H1 (cell line): ENCODE results near the gene STOML1. TPM values are rescaled to one million over a fixed set of nuclear protein-coding genes. Genes with fewer than 3 reads are reported as not detected.

Source experiments
- CTCF ChIA-PET: fragments of 300-600 bp; sonication (Branson Sonifier 250); formaldehyde crosslinking; loops from one replicate; lab custom pipeline; 2021; ENCODE audit not compliant: partially characterized antibody; lab: Charles Lee
- POLR2A ChIA-PET: fragments of 300-600 bp; sonication (Branson Sonifier 250); formaldehyde crosslinking; loops from one replicate; lab custom pipeline; 2021; ENCODE audit warnings: inconsistent platforms; ENCODE audit not compliant: partially characterized antibody; lab: Charles Lee
- DNase-seq, 2 experiments: peaks; one replicate each; pipeline versions ENCODE4 v3.0.0 to v3.0.0-alpha.2; 2010 to 2022; ENCODE audit warnings: low spot score in 2 of 2, low read depth in 1 of 2, mixed read lengths in 1 of 2
- FAIRE-seq: peaks from 2 replicates; lab custom pipeline; 2011; peaks lifted over from hg19 to GRCh38; lab: Jason Lieb, UNC
- H2AFZ ChIP-seq: 2 replicates; pipeline ENCODE4 v1.8.1; 2012; ENCODE audit warnings: low read length, inconsistent platforms
- H2AK5ac ChIP-seq: 2 replicates; pipeline ENCODE4 v1.6.1; 2013; ENCODE audit warnings: low read depth, low read length
- H2BK120ac ChIP-seq: replicated peaks from 2 replicates; pipeline ENCODE3; 2013; ENCODE audit warnings: low read depth, low read length, inconsistent platforms
- H2BK12ac ChIP-seq: 2 replicates; pipeline ENCODE4 v1.6.1; 2013; ENCODE audit warnings: low read depth, low read length
- H2BK15ac ChIP-seq: 2 replicates; pipeline ENCODE4 v1.6.1; 2013; ENCODE audit warnings: low read length
- H2BK20ac ChIP-seq: 2 replicates; pipeline ENCODE4 v1.6.1; 2013; ENCODE audit warnings: low read length
- H2BK5ac ChIP-seq: 2 replicates; pipeline ENCODE4 v1.6.1; 2013; ENCODE audit warnings: low read depth, low read length
- H3K14ac ChIP-seq: 2 replicates; pipeline ENCODE4 v1.6.1; 2013; ENCODE audit warnings: inconsistent platforms; ENCODE audit not compliant: insufficient read length
- H3K18ac ChIP-seq: 2 replicates; pipeline ENCODE4 v1.6.1; 2013; ENCODE audit warnings: low read length; ENCODE audit errors: extremely low read depth
- H3K23ac ChIP-seq: 2 replicates; pipeline ENCODE4 v1.6.1; 2013; ENCODE audit warnings: inconsistent platforms; ENCODE audit not compliant: insufficient read length
- H3K23me2 ChIP-seq: 2 replicates; pipeline ENCODE4 v1.6.1; 2013; ENCODE audit warnings: low read depth, low read length
- H3K27ac ChIP-seq: 2 replicates; pipeline ENCODE4 v1.6.1; 2011; ENCODE audit warnings: low read depth, low read length, inconsistent platforms
- H3K27me3 ChIP-seq, 4 experiments: replicated peaks in 1 of 4; 1 replicate in 1 of 4; 2 replicates in 3 of 4; pipeline versions ENCODE4 v1.6.1 to v1.8.1; 2011 to 2013; ENCODE audit warnings: low read length in 3 of 4, mild to moderate bottlenecking in 3 of 4, inconsistent platforms in 2 of 4, mixed read lengths in 2 of 4, moderate library complexity in 1 of 4; ENCODE audit not compliant: control insufficient read depth in 3 of 4, insufficient read depth in 3 of 4; ENCODE audit errors: extremely low read depth in 1 of 4
- H3K36me3 ChIP-seq, 4 experiments: 2 replicates each; pipeline versions ENCODE4 v1.6.1 to v1.8.1; 2011 to 2013; ENCODE audit warnings: mild to moderate bottlenecking in 4 of 4, low read length in 3 of 4, moderate library complexity in 2 of 4, control low read depth in 1 of 4, inconsistent platforms in 1 of 4; ENCODE audit not compliant: insufficient read depth in 4 of 4, control insufficient read depth in 2 of 4
- H3K4ac ChIP-seq: replicated peaks from 2 replicates; pipeline ENCODE3; 2013; ENCODE audit warnings: low read length, low read depth, mixed read lengths, inconsistent platforms; ENCODE audit not compliant: insufficient read length
- H3K4me1 ChIP-seq, 4 experiments: replicated peaks in 1 of 4; 1 replicate in 1 of 4; 2 replicates in 3 of 4; pipeline versions ENCODE4 v1.6.1 to v1.8.1; 2011 to 2013; ENCODE audit warnings: low read length in 3 of 4, inconsistent platforms in 2 of 4, mixed read lengths in 1 of 4; ENCODE audit not compliant: insufficient read depth in 4 of 4, control insufficient read depth in 3 of 4
- H3K4me2 ChIP-seq, 2 experiments: 2 replicates each; pipeline versions ENCODE4 v1.6.1 to v1.8.1; 2011 to 2013; ENCODE audit warnings: low read depth in 2 of 2, low read length in 2 of 2, control low read depth in 1 of 2, inconsistent platforms in 1 of 2, mild to moderate bottlenecking in 1 of 2; ENCODE audit not compliant: insufficient read depth in 1 of 2
- H3K4me3 ChIP-seq, 4 experiments: fragments of 200-600, 300-600 bp in 1 of 4; sonication (generic), shearing (Covaris generic), sonication (Bioruptor Twin) in 1 of 4; 2 replicates each; pipeline versions ENCODE4 v1.5.1 to v1.8.1; 2011 to 2016; ENCODE audit warnings: low read length in 4 of 4, low read depth in 3 of 4, control low read depth in 2 of 4, inconsistent platforms in 2 of 4, mild to moderate bottlenecking in 2 of 4, mixed read lengths in 1 of 4, moderate library complexity in 1 of 4; ENCODE audit not compliant: insufficient read depth in 2 of 4; ENCODE audit errors: extremely low read depth in 1 of 4
- H3K56ac ChIP-seq: replicated peaks from 2 replicates; pipeline ENCODE3; 2013; ENCODE audit warnings: low read depth, mild to moderate bottlenecking, mixed read lengths, low read length, inconsistent platforms; ENCODE audit not compliant: insufficient read length
- H3K79me1 ChIP-seq: 2 replicates; pipeline ENCODE4 v1.6.1; 2013; ENCODE audit warnings: low read depth, low read length, control low read depth
- H3K79me2 ChIP-seq, 2 experiments: 2 replicates each; pipeline versions ENCODE4 v1.6.1 to v1.8.1; 2012 to 2013; ENCODE audit warnings: low read length in 2 of 2, mild to moderate bottlenecking in 2 of 2, inconsistent platforms in 1 of 2; ENCODE audit not compliant: insufficient read depth in 2 of 2, control insufficient read depth in 1 of 2
- H3K9ac ChIP-seq, 4 experiments: replicated peaks in 1 of 4; 1 replicate in 1 of 4; 2 replicates in 3 of 4; pipeline versions ENCODE4 v1.6.1 to v1.8.1; 2011 to 2013; ENCODE audit warnings: low read depth in 3 of 4, low read length in 3 of 4, control low read depth in 2 of 4, mild to moderate bottlenecking in 2 of 4, moderate library complexity in 2 of 4, inconsistent platforms in 1 of 4; ENCODE audit errors: extremely low read depth in 1 of 4
- H3K9me3 ChIP-seq, 2 experiments: 2 replicates each; pipeline versions ENCODE4 v1.6.1 to v1.8.1; 2012 to 2013; ENCODE audit warnings: mild to moderate bottlenecking in 2 of 2, moderate library complexity in 2 of 2, control low read depth in 1 of 2, inconsistent platforms in 1 of 2, low read depth in 1 of 2, low read length in 1 of 2, mixed read lengths in 1 of 2; ENCODE audit not compliant: insufficient read depth in 2 of 2
- H4K20me1 ChIP-seq, 2 experiments: replicated peaks in 1 of 2; 2 replicates each; pipeline versions ENCODE3 to v1.8.1; 2011 to 2013; ENCODE audit warnings: inconsistent platforms in 2 of 2, low read length in 2 of 2, mild to moderate bottlenecking in 1 of 2; ENCODE audit not compliant: insufficient read depth in 2 of 2, control insufficient read depth in 1 of 2
- H4K5ac ChIP-seq: 2 replicates; pipeline ENCODE4 v1.6.1; 2013; ENCODE audit warnings: low read length, low read depth, mixed read lengths, inconsistent platforms; ENCODE audit not compliant: insufficient read length
- H4K8ac ChIP-seq: 2 replicates; pipeline ENCODE4 v1.8.0; 2013; ENCODE audit warnings: mild to moderate bottlenecking, moderate library complexity, low read length, inconsistent platforms; ENCODE audit not compliant: insufficient read depth; ENCODE audit errors: extremely low read depth
- H4K91ac ChIP-seq: replicated peaks from 2 replicates; pipeline ENCODE3; 2013; ENCODE audit warnings: low read length, mixed read lengths, inconsistent platforms; ENCODE audit not compliant: insufficient read length
- CBX5 ChIP-seq: fragments of 300-800, 300-1000 bp; sonication (generic); IDR thresholded peaks from 2 replicates; pipeline ENCODE4 v1.7.1; 2016; ENCODE audit warnings: antibody characterized with exemption, low read length, low read depth
- CBX8 ChIP-seq: fragments of 300-800, 300-1000 bp; sonication (generic); IDR thresholded peaks from 2 replicates; pipeline ENCODE4 v1.7.1; 2016; ENCODE audit warnings: low read depth, low read length, borderline replicate concordance
- PHF8 ChIP-seq: fragments of 200-600 bp; sonication (generic); conservative IDR thresholded peaks from 2 replicates; pipeline ENCODE4 v1.7.1; 2012; ENCODE audit warnings: low read depth, mild to moderate bottlenecking, inconsistent platforms, low read length, moderate library complexity
- SP2 ChIP-seq: IDR thresholded peaks from 2 replicates; pipeline ENCODE4 v1.6.1; 2012; ENCODE audit warnings: mild to moderate bottlenecking, low read length, inconsistent platforms
- SP4 ChIP-seq: IDR thresholded peaks from 2 replicates; pipeline ENCODE4 v1.6.1; 2012; ENCODE audit warnings: low read length, inconsistent platforms
- WGBS, 2 experiments: shearing (Covaris generic) in 1 of 2; methylation state at CpG; one replicate each; pipeline versions ENCODE4 v1.1.6 to v1.1.7; 2013 to 2015; ENCODE audit warnings: low lambda C conversion rate in 2 of 2, mixed read lengths in 2 of 2, inconsistent platforms in 1 of 2, low coverage in 1 of 2, missing lambda C conversion rate in 1 of 2; ENCODE audit not compliant: insufficient replicate concordance in 2 of 2, insufficient coverage in 1 of 2, insufficient read length in 1 of 2; ENCODE audit errors: extremely low coverage in 1 of 2, missing lambda C conversion rate in 1 of 2; 5-methylcytosine and 5-hydroxymethylcytosine counted together
- polyA plus RNA-seq, 7 experiments: library from polyadenylated mRNA; depleted of rRNA in 3 of 7; stranded (reverse) in 5 of 7; unstranded in 2 of 7; fragments of >200 nt in 5 of 7; fragments of 200-250 nt in 2 of 7; gene quantifications; 1 replicate in 5 of 7; 2 replicates in 1 of 7; 4 replicates in 1 of 7; pipeline versions ENCODE4 v1.2.1 to v1.2.3, GENCODE V29; 2011 to 2013; ENCODE audit warnings: missing spikeins in 2 of 7, mixed read lengths in 2 of 7
- total RNA-seq: library from RNA; stranded (reverse); fragmentation: NEBNext Ultra II Directional; extraction: Animal tissue kit (Norgen Biotek cat#: 25700); gene quantifications from 2 replicates; pipeline ENCODE4 v1.2.1, GENCODE V29; 2021
- TF ChIP-seq, protein P1 (sequence below): IDR thresholded peaks from 2 replicates; pipeline ENCODE4 v1.6.1; 2012; ENCODE audit warnings: inconsistent platforms
- TF ChIP-seq, protein P2 (sequence below), 3 experiments: IDR thresholded peaks; 1 replicate in 2 of 3; 2 replicates in 1 of 3; pipeline versions ENCODE4 v1.5.1 to v1.6.1; 2011; ENCODE audit warnings: low read length in 3 of 3, mild to moderate bottlenecking in 3 of 3, inconsistent platforms in 2 of 3, low read depth in 1 of 3, moderate library complexity in 1 of 3; ENCODE audit not compliant: insufficient read depth in 1 of 3; ENCODE audit errors: control extremely low read depth in 1 of 3
- TF ChIP-seq, protein P3 (sequence below): IDR thresholded peaks from 2 replicates; pipeline ENCODE4 v1.6.1; 2011; ENCODE audit warnings: low read depth, mild to moderate bottlenecking, low read length; ENCODE audit not compliant: insufficient read depth
- TF ChIP-seq, protein P4 (sequence below): IDR thresholded peaks from 2 replicates; pipeline ENCODE4 v1.6.1; 2011; ENCODE audit warnings: low read length, improper control_type of control experiment

Gene STOML1
- total and polyA plus RNA-seq, 2 of the 8 experiments (the other 6 are each of a cell fraction or from before 2014, with no cell fraction given): 2.6 to 3.2 TPM

DNA sequence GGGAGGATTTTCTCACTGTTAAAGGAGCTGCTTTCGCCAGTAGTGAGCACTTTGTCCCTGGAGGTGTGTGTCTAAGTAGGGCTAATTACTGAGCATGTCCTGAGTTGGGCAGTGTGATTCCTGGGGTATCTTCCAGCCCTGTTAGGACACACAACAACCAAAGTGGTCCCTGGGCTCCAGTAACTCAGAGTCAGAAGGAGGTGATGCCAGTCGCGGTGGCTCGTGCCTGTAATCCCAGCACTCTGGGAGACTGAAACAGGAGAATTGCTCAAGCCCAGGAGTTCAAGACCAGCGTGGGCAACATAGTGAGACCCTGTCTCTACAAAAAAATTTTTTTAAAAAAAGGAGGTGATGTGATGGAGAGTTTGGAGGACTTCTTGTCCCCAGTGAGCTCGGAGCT lies 40.0 kb upstream of the STOML1 start:
- H3K14ac ChIP-seq: no peak overlapping the region
- H2BK5ac ChIP-seq: no peak overlapping the region
- no peak overlapping the region for H3K4ac ChIP-seq
- H3K27me3 ChIP-seq: no peaks in the 10 kb centered on the region
- POLR2A ChIA-PET: interaction anchor here (1.6 kb wide), 1 partner anchor 49 kb away, joined by 3 read pairs; no protein-coding TSS in a partner anchor
- H3K56ac ChIP-seq: no peak overlapping the region
- H3K9ac ChIP-seq: no peak overlapping the region
- no peak overlapping the region for H3K18ac ChIP-seq
- CTCF ChIA-PET: interaction anchor here (1.0 to 13.0 kb wide), 4 partner anchors 14 to 291 kb away, joined by 3 to 174 read pairs (median 62); no protein-coding TSS in a partner anchor
- H3K27ac ChIP-seq: no peak overlapping the region
- H2BK120ac ChIP-seq: no peak overlapping the region
- H2AFZ ChIP-seq: no peak overlapping the region
- H3K79me2 ChIP-seq: no peaks in the 10 kb centered on the region
- DNase-seq (no peak), FAIRE-seq (no peak)
- no peak overlapping the region for H2AK5ac ChIP-seq
- H4K5ac ChIP-seq: no peak overlapping the region
- H3K9me3 ChIP-seq: no peaks in the 10 kb centered on the region
- no peak overlapping the region for H2BK15ac ChIP-seq
- no peak overlapping the region for H2BK12ac ChIP-seq
- WGBS, 2 experiments: 98% methylated on average over 6 of the region's 6 CpGs; no CpG with 5 or more reads in 1 of the 2 experiments
- H3K4me2 ChIP-seq: no peak overlapping the region
- no peak overlapping the region for H3K23ac ChIP-seq
- peaks cover 0 to 4% (median 1%) of the 10 kb centered on the region in 4 experiments; a peak in 4 of 7 replicates for H3K4me1 ChIP-seq
- H4K20me1 ChIP-seq: peaks cover 0 to 2% of the 10 kb centered on the region in 2 experiments
- H4K8ac ChIP-seq: no peak overlapping the region
- no peak overlapping the region for H4K91ac ChIP-seq
- no peak overlapping the region for H2BK20ac ChIP-seq
- H3K36me3 ChIP-seq: peaks cover 0 to 4% (median 0%) of the 10 kb centered on the region in 4 experiments; a peak in 4 of 8 replicates
- no peaks in the 10 kb centered on the region for H3K79me1 ChIP-seq
- no peaks in the 10 kb centered on the region for H3K23me2 ChIP-seq
- no peak overlapping the region for H3K4me3 ChIP-seq
- TF ChIP-seq, protein P1, sequence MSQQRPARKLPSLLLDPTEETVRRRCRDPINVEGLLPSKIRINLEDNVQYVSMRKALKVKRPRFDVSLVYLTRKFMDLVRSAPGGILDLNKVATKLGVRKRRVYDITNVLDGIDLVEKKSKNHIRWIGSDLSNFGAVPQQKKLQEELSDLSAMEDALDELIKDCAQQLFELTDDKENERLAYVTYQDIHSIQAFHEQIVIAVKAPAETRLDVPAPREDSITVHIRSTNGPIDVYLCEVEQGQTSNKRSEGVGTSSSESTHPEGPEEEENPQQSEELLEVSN: no peak
- TF ChIP-seq, protein P2, sequence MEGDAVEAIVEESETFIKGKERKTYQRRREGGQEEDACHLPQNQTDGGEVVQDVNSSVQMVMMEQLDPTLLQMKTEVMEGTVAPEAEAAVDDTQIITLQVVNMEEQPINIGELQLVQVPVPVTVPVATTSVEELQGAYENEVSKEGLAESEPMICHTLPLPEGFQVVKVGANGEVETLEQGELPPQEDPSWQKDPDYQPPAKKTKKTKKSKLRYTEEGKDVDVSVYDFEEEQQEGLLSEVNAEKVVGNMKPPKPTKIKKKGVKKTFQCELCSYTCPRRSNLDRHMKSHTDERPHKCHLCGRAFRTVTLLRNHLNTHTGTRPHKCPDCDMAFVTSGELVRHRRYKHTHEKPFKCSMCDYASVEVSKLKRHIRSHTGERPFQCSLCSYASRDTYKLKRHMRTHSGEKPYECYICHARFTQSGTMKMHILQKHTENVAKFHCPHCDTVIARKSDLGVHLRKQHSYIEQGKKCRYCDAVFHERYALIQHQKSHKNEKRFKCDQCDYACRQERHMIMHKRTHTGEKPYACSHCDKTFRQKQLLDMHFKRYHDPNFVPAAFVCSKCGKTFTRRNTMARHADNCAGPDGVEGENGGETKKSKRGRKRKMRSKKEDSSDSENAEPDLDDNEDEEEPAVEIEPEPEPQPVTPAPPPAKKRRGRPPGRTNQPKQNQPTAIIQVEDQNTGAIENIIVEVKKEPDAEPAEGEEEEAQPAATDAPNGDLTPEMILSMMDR (IDR thresholded peaks at IDR 0.05; ENCODE audit: control extremely low read depth in 1 of 3, insufficient read depth in 1 of 3, low read depth in 1 of 3, low read length in 3 of 3): no peak
- TF ChIP-seq CBX8 (no peak), CBX5 (no peak), PHF8 (no peak), SP4 (no peak), SP2 (no peak)
- TF ChIP-seq, protein P3, sequence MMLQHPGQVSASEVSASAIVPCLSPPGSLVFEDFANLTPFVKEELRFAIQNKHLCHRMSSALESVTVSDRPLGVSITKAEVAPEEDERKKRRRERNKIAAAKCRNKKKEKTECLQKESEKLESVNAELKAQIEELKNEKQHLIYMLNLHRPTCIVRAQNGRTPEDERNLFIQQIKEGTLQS: no peak
- TF ChIP-seq, protein P4, sequence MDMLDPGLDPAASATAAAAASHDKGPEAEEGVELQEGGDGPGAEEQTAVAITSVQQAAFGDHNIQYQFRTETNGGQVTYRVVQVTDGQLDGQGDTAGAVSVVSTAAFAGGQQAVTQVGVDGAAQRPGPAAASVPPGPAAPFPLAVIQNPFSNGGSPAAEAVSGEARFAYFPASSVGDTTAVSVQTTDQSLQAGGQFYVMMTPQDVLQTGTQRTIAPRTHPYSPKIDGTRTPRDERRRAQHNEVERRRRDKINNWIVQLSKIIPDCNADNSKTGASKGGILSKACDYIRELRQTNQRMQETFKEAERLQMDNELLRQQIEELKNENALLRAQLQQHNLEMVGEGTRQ: no peak
